HG03442 (cell line): ENCODE data around the gene ACSL3.
A peak's percentile ranks its signal among the peaks of the same experiment; 100 is the strongest.

ENCODE experiments used
- ATAC-seq: cut with Tn5 transposase; IDR thresholded peaks from one replicate; pipeline ENCODE4 v1.9.1; 2021; ENCODE audit warnings: mild to moderate bottlenecking, moderate library complexity; ENCODE audit not compliant: unreplicated experiment

The ACSL3 gene

DNA sequence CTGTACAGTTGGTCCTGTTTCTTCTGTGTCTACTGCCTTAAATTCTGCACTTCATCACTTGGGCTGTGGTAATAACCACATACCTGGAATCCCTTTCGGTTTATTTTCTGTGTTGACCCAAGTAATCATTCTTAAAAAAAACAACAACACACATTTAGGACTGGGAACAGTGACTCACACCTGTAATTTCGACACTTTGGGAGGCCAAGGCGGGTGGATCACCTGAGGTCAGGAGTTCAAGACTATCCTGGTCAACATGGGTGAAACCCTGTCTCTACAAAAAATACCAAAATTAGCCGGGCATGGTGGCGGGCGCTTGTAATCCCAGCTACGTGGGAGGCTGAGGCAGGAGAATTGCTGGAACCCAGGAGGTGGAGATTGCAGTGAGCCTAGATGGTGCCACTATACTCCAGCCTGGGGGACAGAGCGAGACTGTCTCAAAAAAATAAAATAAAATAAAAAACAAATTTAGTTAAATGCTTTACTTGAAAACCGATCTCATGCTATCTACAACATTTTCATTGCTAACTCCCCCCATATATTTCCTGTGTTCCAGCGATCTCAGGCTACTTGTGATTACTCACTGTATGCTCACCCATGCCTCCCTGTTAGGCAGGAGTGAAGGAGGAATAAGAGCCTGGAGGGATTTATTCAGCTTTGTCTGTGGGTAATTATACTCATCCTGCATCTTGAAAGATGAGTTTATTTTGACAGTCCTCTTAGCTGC is 18.2 kb downstream of the ACSL3 start:
- ATAC-seq = no peak

DNA sequence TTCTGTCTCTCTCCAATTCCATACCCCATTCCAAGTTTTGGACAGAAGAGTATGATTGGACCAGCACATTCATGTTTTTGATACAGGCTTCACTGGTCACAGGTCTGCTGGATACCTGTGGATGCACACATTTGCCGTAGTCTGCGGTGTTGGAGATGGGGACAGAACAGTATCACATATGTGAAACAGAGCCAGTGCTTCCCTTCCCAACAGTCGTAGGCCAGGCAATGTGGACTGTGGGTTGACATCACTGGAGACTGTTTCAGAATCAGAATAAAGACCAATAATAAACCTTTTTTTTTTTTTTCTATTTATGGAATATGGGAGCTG is 18.7 kb downstream of the ACSL3 start:
- ATAC-seq = no peak

DNA sequence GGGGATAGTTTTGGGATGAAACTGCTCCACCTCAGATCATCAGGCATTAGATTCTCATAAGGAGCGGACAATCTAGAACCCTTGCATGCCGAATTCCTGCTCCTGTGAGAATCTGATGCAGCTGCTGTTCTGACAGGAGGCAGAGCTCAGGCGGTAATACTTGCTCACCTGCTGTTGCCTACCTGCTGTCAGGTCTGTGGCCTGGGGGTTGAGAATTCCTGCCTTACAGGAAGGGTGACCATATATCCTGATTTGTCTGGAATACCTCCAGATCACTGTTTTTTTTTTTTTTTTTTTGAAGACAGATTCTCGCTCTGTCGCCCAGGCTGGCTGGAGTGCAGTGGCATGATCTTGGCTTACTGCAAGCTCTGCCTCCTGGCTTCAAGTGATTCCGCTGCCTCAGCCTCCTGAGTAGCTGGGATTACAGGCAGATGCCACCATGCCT is 21.7 kb downstream of the ACSL3 start:
- ATAC-seq = no peak

DNA sequence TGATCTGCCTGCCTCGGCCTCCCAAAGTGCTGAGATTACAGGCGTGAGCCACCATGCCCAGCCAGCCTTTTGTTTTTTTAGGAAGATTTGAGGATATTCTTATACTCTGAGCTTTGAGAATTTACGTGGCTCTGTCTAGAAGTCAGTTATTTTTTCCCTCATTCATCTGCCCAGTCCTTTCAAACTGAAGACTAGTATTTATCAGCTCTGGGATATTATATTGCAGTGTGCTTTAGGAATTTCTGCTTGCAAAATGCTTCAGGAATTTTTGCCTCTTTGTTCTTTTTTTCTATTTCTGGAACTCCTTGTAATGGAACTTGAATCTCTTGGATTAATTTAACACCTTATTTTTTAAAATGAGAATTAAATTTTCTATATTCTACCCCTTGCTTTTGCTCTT is 22.6 kb downstream of the ACSL3 start:
- no peak for ATAC-seq

DNA sequence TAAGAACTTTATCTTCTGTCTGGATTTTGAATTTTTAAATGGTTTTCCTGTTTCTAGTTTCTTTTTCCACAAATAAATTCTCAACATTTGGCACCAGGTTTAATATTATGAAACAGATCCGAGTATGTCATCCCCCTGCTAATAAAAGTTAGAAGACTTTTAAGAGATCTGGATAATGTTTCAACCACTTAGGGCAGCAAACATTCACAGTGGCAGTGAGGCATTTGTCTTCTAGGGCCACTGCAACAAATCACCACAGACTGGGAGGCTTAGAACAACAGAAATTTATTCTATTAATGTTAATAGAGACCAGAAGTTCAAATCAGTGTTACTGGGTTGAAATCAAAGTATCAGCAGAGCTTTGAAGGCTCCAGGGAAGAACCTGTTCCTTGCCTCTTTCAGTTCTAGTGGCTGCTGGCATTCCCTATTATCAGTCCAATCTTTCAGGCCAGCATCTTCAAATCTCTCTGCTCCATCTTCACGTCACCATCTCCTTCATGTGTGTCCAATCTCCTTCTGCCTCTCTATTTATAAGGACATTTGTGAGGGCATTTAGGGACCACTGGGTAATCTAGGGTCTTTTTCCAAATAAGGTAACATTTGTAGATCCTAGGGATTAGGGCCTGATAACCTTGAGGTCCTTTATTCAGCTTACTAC is 23.4 kb downstream of the ACSL3 start:
- ATAC-seq = no peak

DNA sequence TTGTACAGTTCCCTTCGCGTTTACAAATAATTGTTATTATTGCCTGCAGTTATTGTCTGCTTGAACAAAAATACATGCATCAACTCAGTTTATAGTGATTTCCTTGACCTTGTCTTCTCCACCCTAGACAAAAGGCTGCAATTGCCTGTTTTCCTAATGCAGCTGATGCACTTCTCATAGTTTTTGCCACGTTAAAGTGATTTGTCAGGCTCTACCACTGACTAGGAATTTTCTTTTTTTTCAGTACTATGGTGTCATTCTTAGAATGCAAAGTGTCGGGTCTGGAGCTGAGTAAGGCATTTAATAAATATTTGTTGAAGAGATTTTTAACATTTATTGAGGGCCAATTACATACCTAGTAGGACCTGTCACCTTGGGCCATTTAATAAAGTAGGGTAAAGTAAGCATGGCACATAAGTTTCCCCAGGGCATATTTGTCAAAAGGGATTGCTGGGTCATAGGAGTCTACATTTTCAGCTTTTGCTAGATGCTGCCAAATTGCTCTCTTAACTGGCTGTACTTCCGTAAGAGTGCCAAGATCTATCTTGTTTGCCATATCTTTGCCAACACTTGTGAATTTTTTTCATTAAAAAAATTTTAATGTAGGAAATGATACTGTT is 24.1 kb downstream of the ACSL3 start:
- no peak for ATAC-seq

DNA sequence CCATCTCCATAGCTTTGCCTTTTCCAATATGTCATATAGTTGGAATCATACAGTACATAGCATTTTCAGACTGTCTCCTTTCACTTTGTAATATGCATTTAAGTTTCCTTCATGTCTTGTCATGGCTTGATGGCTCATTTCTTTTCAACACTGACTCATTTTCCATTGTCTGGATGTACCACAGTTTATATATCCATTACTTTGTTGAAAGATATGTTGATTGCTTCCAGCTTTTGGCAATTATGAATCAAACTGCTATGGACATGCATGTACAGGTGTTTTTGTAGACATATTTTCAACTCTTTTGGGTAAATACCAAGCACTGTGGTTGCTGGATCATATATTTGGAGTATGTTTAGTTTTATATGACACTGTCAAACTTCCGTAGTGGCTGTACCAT is 26.3 kb downstream of the ACSL3 start:
- no peak for ATAC-seq

DNA sequence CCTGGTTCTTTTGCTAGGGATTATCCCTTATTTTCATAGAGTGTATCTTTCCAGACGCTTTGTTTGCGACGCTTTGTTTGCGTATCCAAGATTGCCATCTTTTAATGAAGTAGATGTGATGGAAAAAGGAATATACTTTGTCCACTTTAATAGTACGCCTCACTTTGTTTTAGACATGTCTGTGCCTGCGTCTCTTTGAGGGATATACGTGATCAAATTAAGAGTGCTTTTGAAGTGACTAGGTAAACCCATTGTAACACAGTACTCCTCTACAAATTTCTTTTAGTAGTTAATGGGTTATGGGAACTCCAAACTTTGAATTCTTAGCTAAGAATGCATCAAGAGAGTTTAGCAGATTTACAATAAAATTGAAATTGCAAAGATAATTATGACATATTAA is 27.9 kb downstream of the ACSL3 start:
- no peak for ATAC-seq

DNA sequence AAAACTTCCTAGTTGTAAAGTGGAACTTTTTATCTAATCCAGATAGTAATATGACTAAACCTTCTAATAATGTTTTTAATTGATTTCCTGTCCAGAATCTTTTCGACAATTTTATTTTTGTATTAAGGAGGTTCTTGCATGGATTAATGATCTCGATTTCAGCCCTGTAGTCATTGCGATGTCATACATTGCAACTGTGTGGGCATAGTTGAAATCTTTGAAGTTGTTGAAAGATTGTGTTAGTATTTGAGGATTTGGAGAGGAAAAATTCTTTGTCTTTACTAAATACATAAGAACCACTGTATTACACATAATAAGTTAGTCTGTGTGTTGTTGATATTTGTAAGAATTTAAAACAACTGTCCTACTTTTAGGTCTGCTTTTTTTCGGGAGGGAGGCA is 31.1 kb downstream of the ACSL3 start:
- no peak for ATAC-seq

DNA sequence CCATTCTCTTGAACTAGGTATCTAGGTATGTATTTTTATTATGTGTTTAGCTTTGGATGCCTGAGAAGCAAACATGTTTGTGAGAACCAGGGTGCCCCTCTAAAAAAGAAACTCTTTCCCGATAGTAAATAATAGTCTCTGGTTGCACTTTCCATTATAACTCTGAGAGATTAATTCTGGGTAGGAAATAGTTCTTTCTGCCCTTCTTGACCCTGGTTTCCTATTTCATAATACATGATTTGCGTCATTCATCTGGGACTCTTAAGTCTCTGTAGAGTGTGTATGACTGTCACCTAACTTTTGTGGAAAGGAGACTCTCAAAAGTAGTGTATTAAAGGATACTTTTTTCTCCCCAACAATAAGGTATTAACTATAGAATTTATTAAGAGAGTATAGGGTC is 31.5 kb downstream of the ACSL3 start:
- ATAC-seq = no peak

DNA sequence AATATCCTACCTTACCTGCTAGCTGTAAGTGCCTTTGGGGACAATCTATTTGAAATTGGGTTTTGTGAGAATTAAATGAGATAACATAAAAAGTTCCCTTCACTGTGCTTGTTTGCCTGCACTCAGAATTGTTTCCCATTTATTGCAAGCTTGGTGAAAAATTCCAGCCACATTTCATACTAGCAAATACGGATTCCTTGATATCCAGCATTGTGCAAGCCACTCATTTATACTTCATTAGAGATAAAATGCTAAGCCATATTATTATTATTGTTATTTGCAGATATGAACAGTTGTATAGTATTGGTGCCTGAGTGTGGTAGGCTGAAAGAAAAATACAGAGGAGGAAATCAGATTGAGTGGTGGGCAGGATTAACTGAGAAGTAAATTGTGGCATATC is 31.9 kb downstream of the ACSL3 start:
- ATAC-seq = no peak

DNA sequence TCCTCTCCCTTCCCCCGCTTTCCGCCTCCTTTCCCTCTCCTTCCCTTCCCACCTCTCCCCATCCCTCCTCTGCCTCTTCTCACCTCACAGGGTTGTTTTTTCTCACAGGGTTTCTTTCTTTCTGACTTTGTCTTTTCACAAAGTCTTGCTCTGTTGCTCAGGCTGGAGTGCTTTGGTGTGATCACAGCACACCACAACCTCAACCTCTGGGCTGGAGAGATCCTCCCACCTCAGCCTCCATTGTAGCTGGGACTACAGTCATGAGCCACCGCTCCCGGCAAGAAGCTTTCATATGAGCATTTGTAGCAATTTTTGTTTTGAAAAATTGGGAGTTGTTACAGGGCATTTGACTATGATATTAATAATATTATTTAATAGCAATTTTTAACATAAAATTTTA is 32.9 kb downstream of the ACSL3 start:
- no peak for ATAC-seq

DNA sequence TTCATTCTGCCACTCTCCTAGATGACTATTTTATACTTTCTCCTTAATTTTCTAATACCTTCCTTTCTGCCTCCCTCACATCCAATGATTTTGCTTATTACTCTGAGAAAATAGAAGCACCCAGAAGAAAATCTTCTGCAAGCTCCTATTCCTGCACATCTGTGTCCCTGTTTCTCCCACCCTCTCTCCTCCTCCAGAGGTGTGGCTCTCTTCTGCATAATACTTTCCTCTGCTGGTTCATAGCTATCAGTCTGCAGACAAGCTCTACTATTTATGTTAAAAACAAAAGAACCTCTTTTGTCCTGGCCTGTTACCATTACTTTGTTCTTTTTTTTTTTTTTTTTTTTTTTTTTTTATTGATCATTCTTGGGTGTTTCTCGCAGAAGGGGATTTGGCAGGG is 34.3 kb downstream of the ACSL3 start:
- no peak for ATAC-seq

DNA sequence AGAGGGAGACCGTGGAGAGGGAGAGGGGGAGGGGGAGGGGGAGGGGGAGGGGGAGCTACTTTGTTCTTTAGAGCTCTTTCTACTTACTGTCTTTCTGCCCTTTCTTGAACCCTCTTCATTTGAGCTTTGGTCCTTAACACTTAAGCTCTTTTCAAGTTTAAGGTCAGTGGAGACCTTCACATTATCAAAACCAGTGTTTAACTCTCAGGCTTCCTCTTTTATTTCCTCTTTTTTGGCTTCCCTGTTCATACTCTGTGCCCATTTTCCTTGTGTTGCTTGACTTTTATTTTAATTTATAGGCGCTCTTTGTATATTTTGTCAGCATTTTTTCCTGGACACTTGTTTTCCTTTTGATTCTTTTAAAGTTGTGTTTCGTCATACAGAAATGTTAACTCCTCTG is 37.1 kb downstream of the ACSL3 start:
- no peak for ATAC-seq

DNA sequence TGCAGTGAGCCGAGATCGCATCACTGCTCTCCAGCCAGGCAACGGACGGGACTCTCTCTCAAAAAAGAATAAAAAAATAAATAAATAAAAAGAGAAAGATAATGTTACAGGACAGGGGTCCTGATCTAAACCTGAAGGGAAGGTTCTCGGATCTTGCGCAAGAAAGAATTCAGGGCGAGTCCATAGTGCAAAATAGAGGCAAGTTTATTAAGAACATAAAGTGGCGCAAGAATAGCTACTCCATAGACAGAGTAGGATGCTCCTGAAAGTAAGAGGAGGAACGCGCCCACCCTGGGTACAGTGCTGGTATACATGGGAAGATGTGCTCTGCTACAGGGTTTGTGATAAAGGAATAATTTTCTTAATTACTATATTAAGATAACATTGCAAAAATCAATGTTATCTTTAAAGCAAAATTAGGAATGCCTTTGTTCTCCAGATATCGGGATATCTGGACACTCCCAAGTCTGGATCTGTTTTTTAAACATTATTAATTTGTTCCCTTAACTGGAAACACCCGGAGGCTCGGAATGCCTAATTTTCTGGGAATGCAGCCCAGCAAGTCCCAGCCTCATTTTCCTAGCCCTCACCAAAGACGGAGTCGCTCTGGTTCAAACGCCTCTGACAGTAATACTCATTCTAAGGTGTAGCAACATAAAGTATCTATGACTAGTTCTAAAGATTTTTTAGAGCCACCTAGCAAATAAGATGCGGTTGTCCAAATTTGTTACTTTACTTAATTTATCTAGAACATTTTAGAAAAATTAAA is 38.8 kb downstream of the ACSL3 start:
- ATAC-seq = no peak

DNA sequence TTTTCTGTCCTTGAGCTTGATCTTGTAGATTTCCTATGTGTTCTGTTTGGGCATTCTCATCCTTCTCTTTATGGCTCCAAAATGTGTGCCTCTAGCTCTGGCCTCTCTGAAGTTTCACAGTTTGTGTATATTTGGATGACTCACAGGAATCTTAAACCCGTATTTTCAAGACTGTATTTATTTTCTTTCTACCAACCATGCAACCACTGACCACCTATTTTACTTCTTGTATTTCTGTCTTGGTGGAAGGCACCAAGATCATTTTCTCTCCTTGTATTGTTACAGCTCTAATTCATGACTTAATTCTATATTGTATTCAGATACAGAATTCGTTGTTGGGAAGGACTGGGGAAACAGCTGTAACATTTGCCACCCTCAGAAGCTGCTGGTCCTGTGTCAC is 39.5 kb downstream of the ACSL3 start:
- no peak for ATAC-seq

DNA sequence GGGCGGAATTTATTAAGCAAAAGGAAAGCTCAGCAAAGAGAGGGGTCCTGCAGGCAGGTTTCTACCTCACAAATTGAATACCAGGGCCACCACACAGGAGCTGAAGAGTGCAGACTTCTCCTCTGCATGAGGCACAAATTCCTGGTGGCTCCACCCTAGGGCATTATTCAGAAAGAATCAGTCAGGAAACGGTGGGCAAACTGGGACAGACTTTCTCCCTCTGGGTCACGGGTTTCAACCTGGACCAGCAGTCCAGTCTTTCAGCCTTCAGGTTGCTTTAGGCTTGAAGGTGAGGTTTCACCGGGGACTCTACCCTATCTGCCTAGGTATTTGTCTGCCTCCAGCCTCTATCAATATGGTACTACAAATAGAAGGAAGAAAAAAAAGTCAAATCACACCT is 41.8 kb downstream of the ACSL3 start:
- ATAC-seq = no peak

DNA sequence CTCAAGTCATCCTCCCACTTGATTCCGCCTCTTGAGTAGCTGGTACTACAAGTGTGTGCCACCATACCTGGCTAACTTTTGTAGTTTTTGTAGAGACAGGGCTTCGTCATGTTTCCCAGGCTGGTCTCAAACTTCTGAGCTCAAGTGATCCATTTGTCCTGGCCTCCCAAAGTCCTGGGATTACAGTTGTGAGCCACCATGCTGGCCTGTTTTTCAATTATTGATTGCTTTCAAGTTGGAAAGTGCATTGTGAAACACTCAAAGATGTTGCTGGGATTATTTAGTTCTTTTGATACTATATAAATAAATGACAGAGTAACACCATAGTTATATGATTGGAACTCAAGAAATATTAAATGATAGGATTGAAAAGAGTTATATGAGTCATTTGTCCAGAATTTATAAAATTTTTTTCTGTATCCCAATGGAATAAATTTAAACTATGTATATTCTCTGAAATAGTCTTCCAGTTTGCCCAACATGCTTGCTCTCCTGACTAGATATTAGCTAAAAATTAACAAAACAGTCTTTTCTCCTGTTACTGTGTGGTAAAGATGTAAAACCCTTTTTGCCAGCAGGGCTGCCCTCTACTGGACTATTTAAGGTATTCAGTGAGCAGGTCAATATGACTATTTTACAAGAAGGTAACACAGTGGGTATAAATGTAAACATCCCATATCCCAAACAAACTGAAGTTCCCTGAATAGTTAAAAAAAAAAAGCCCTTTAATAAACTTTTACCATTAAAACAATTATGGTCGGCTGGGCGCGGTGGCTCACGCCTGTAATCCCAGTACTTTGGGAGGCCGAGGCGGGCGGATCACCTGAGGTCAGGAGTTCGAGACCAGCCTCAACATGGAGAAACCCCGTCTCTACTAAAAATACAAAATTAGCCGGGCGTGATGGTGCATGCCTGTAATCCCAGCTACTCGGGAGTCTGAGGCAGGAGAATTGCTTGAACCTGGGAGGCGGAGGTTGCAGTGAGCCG is 42.7 kb downstream of the ACSL3 start:
- ATAC-seq = peak; percentile 87

DNA sequence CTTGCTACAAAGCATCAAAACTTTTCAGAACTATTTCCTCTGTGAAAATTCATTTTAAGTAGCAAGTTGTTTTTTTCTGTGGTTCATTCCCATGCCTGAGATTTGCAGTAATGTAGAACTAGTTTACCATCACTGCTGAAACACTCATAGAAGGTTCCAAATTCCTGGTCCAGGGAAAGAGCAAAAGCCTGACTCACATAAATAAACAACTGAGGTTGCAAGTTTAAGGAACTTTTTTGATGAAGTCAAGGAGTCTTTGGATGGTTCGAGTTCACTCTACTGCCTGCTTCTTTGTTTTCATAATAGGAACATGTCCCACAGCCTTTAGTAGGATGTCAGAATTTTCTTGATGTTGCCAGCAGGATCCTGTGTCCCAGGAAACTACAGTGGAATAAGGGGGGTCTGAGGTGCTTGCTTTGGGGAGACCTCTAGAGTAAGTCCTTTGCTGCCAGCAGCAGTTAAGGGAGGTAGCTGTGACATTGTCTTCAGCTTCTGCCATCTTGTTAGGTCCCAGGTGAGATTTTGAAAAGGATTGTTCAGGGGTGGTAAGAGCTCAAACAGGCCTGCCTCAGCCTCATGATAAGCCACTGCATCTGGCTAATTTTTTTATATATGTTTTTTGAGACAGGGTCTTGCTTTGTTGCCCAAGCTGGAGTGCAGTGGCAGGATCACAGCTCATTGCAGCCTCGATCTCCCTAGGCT is 43.9 kb downstream of the ACSL3 start:
- no peak for ATAC-seq

DNA sequence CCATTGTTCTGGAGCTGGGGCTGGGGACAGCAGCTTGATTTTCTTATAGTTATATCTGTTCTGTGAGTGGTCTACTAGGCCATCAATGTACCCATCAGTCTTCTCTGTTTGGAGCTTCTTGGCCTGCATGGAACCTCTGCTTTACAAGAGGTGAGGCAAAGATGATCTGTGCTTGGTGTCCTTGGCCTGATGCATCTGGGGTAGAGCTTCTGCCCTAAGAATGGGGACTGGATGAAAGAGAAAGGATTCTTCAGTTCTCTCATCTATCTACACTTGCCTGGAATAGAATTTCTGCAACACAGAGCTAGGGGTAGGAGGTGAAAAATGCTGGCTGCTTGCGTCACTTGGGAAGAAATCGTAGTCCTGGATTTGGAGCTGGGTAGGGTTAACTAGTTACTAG is 46.2 kb downstream of the ACSL3 start:
- ATAC-seq = no peak
